ENCODE measurements around the gene ZC3HAV1. TPM values are rescaled to one million over a fixed set of nuclear protein-coding genes. Genes with fewer than 3 reads are reported as not detected.
"Not testable (repeated sequence)": the region's sequence is repeated elsewhere in the genome, so short reads cannot be mapped to it uniquely, and the experiment has no call there.

Gene ZC3HAV1
- total and polyA plus RNA-seq, 2 experiments from 2014 or later, result 24.8 to 56.8 TPM

- TF ChIP-seq REST (IDR thresholded peaks at IDR 0.05; ENCODE audit: unreplicated experiment) (no peak), CREB1 (CRISPR knock-in tag; IDR thresholded peaks at IDR 0.05; ENCODE audit: low read depth) (no peak), EZH2 (IDR thresholded peaks at IDR 0.05; ENCODE audit: low read depth, unreplicated experiment) (no peak), ETS1 (IDR thresholded peaks at IDR 0.05) (no peak), JUNB (IDR thresholded peaks at IDR 0.05; ENCODE audit: unreplicated experiment) (no peak)
Observed at GRCh38 chr7:139055674-139056073, 53.8 kb downstream of the ZC3HAV1 start (continued).

GRCh38 chr7:139054656-139055055 is 54.9 kb downstream of the ZC3HAV1 start:
- H3K4me3 Mint-ChIP-seq; H3K27ac ChIP-seq (ENCODE audit: low read depth); H2AFZ ChIP-seq; ATAC-seq; H3K4me1 ChIP-seq (ENCODE audit: insufficient read depth); H4K20me1 ChIP-seq (replicated peaks; ENCODE audit: insufficient read depth); H3K4me1 Mint-ChIP-seq; H3K4me3 ChIP-seq; H3K27me3 ChIP-seq (ENCODE audit: insufficient read depth); H3K9me2 ChIP-seq (ENCODE audit: insufficient read depth); H3K27ac Mint-ChIP-seq; H3K4me2 ChIP-seq; H3F3A ChIP-seq (replicated peaks; ENCODE audit: low read depth); H3K27me3 Mint-ChIP-seq (ENCODE audit: insufficient read depth, low read depth, poor library complexity); H3K79me2 ChIP-seq (replicated peaks; ENCODE audit: insufficient read depth); DNase-seq (ENCODE audit: low spot score); H3K9me3 Mint-ChIP-seq: not testable (repeated sequence)
- peaks cover 14% of the 10 kb centered on the region; the same call in 1 of the 2 replicates for H3K36me3 ChIP-seq (ENCODE audit: insufficient read depth)
- H3K36me3 Mint-ChIP-seq (ENCODE audit: low read depth), result peaks cover 17% of the 10 kb centered on the region; the same call in 2 of the 3 replicates

GRCh38 chr7:139054101-139054500 is 55.4 kb downstream of the ZC3HAV1 start:
- Histone ChIP-seq H3K27ac (ENCODE audit: low read depth) (no peak overlapping the region), H3K9me2 (ENCODE audit: insufficient read depth) (no peaks in the 10 kb centered on the region), H2AFZ (no peak overlapping the region), H3K4me2 (no peak overlapping the region), H3K4me3 (no peak overlapping the region), H3K36me3 (ENCODE audit: insufficient read depth) (peaks cover 14% of the 10 kb centered on the region; the same call in 1 of the 2 replicates), H3K79me2 (replicated peaks; ENCODE audit: insufficient read depth) (no peaks in the 10 kb centered on the region), H3F3A (replicated peaks; ENCODE audit: low read depth) (0 out of 2 replicates have a peak, but pooled peaks cover 6% of the 10 kb centered on the region), H4K20me1 (replicated peaks; ENCODE audit: insufficient read depth) (no peaks in the 10 kb centered on the region), H3K4me1 (ENCODE audit: insufficient read depth) (no peaks in the 10 kb centered on the region), H3K27me3 (ENCODE audit: insufficient read depth) (no peaks in the 10 kb centered on the region)
- Mint-ChIP-seq H3K27me3 (ENCODE audit: insufficient read depth, low read depth, poor library complexity) (no peaks in the 10 kb centered on the region), H3K9me3 (no peaks in the 10 kb centered on the region), H3K36me3 (ENCODE audit: low read depth) (peaks cover 22% of the 10 kb centered on the region; the same call in 2 of the 3 replicates), H3K4me3 (no peak overlapping the region), H3K27ac (no peak overlapping the region; the same call in 1 of the 2 replicates), H3K4me1 (peaks cover 8% of the 10 kb centered on the region)
- ATAC-seq (no peak), DNase-seq (ENCODE audit: low spot score) (no peak)
- no peak for TF ChIP-seq ZNF462 (CRISPR knock-in tag; IDR thresholded peaks at IDR 0.05)
